Spinal cord (tissue), 10 donors: ENCODE measurements around the gene RNU5D-1. TPM values are rescaled to one million over a fixed set of nuclear protein-coding genes. Genes with fewer than 3 reads are reported as not detected.
"Not testable (repeated sequence)": the region's sequence is repeated elsewhere in the genome, so short reads cannot be mapped to it uniquely, and the experiment has no call there.

Experiments used
- DNase-seq, 6 donors: peaks; one replicate each; pipeline versions ENCODE4 v3.0.0 to v3.0.0-alpha.2; 2013 to 2015; ENCODE audit warnings: low spot score in 6 of 6, low read depth in 4 of 6
- H3K27ac ChIP-seq: one replicate; pipeline ENCODE4 v1.5.1; 2013; ENCODE audit warnings: low read depth, low read length, control low read depth
- H3K27me3 ChIP-seq: one replicate; pipeline ENCODE4 v1.6.1; 2013; ENCODE audit warnings: low read length; ENCODE audit not compliant: control insufficient read depth, insufficient read depth
- H3K36me3 ChIP-seq: one replicate; pipeline ENCODE4 v1.6.1; 2013; ENCODE audit warnings: low read length; ENCODE audit not compliant: control insufficient read depth, insufficient read depth
- H3K4me1 ChIP-seq: one replicate; pipeline ENCODE4 v1.6.1; 2013; ENCODE audit warnings: low read length; ENCODE audit not compliant: control insufficient read depth, insufficient read depth
- H3K4me3 ChIP-seq: one replicate; pipeline ENCODE4 v1.5.1; 2013; ENCODE audit warnings: low read depth, low read length, control low read depth
- H3K9me3 ChIP-seq: one replicate; pipeline ENCODE4 v1.6.1; 2013; ENCODE audit warnings: low read length; ENCODE audit not compliant: control insufficient read depth, insufficient read depth
- whole genome bisulfite sequencing: methylation state at CpG from one replicate; pipeline ENCODE4 v1.1.5; 2013; ENCODE audit warnings: missing lambda C conversion rate; ENCODE audit not compliant: insufficient coverage; 5-methylcytosine and 5-hydroxymethylcytosine counted together
- polyA plus RNA-seq, 2 donors: library from polyadenylated mRNA; unstranded; fragments of 120-200 nt; gene quantifications; one replicate each; pipeline ENCODE4 v1.2.1, GENCODE V29; 2013; ENCODE audit not compliant: insufficient read length in 2 of 2
- total RNA-seq, 2 donors: library from RNA; depleted of rRNA in 1 of 2; stranded (reverse); fragments of 120-200 nt in 1 of 2; fragments of >200 nt in 1 of 2; gene quantifications; one replicate each; pipeline versions ENCODE4 v1.2.3 to v1.2.4, GENCODE V29; 2013 to 2014
- donor health status: healthy.

The RNU5D-1 gene
- total and polyA plus RNA-seq, 4 donors, result not detected

DNA sequence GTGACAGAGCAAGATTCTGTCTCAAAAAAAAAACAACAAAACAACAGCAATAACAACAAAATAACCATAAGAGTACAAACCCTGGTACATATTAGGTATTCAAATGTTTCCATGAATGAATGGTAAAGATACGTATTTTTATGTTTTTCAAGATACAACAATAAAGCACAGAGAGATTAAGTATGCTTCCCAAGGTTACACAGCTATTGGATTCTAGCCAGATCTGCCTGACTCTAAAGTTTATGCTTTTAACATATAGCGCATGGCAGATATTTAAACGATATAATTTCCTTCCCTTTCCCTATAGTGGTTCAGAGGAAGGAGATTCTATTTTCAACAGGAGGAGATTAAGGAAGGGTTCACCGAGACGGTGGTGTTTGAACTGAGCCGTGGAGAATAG lies 25.5 kb downstream of the RNU5D-1 start:
- Histone ChIP-seq H3K4me1 (no peaks in the 10 kb centered on the region), H3K27me3 (no peaks in the 10 kb centered on the region), H3K9me3 (no peaks in the 10 kb centered on the region), H3K4me3 (no peak overlapping the region), H3K36me3 (no peaks in the 10 kb centered on the region), H3K27ac (no peak overlapping the region)
- 94% methylated on average over 3 of the region's 6 CpGs for WGBS
- DNase-seq, result no peak

DNA sequence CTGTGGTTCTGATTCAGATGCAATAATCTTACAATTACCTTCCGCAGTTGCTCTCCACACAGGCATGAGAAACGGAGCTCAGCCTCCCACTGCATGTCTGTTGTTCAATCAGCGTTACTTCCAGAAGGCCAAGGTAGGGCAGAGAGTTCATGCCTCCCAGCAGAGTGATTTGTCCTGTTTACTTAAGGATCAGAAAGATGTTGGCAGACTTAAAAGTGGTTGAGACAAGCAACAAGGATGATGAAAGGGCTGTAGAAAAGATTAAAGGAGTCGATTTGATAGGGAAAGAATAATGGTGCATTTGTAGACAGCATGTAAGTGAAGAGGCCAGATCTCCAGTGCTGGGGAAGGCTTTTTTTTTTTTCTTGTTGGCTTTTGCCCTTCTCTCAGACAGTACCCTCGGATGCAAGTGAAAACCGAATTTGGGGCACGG lies 29.8 kb downstream of the RNU5D-1 start:
- 89% methylated on average over 5 of the region's 7 CpGs for WGBS
- Histone ChIP-seq H3K27ac (no peak overlapping the region), H3K9me3 (no peaks in the 10 kb centered on the region), H3K4me1 (peaks cover 4% of the 10 kb centered on the region), H3K27me3 (no peaks in the 10 kb centered on the region), H3K4me3 (no peak overlapping the region), H3K36me3 (no peaks in the 10 kb centered on the region)
- DNase-seq, result no peak

DNA sequence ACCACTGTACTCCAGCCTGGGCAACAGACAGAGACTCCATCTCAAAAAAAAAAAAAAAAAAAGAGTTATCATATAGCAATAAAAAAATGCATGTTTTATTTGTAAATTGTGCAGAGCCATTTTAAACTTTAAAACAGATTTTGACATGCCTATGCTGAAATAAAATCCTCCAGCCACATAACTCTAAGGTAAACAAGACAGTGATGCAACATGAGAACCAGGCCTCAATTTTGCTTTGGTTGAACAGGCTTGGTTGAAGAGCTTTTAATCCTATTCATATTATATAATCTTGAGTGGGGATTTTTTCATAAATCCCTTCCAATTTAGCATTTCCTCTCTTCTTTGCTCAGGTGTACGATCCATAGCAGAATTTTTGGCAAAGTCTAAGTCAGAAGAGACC lies 30.4 kb downstream of the RNU5D-1 start:
- no CpG with 5 or more reads among the region's 1 CpG for WGBS
- DNase-seq, result no peak
- Histone ChIP-seq H3K4me1 (peaks cover 4% of the 10 kb centered on the region), H3K36me3 (no peaks in the 10 kb centered on the region), H3K27ac (no peak overlapping the region), H3K4me3 (no peak overlapping the region), H3K27me3 (no peaks in the 10 kb centered on the region), H3K9me3 (no peaks in the 10 kb centered on the region)

GRCh38 chr1:44699375-44699774 lies 31.6 kb downstream of the RNU5D-1 start:
- not testable (repeated sequence) for H3K9me3 ChIP-seq, H3K4me1 ChIP-seq, H3K4me3 ChIP-seq, DNase-seq, H3K36me3 ChIP-seq, H3K27me3 ChIP-seq, H3K27ac ChIP-seq
- WGBS, result 100% methylated on average over 3 of the region's 9 CpGs

GRCh38 chr1:44698138-44698537 lies 32.8 kb downstream of the RNU5D-1 start:
- Histone ChIP-seq H3K27ac (no peak overlapping the region), H3K4me1 (peaks cover 4% of the 10 kb centered on the region), H3K4me3 (no peak overlapping the region), H3K36me3 (no peaks in the 10 kb centered on the region), H3K9me3 (no peaks in the 10 kb centered on the region), H3K27me3 (no peaks in the 10 kb centered on the region)
- no peak for DNase-seq
- WGBS, result 100% methylated on average over 1 of the region's 3 CpGs

DNA sequence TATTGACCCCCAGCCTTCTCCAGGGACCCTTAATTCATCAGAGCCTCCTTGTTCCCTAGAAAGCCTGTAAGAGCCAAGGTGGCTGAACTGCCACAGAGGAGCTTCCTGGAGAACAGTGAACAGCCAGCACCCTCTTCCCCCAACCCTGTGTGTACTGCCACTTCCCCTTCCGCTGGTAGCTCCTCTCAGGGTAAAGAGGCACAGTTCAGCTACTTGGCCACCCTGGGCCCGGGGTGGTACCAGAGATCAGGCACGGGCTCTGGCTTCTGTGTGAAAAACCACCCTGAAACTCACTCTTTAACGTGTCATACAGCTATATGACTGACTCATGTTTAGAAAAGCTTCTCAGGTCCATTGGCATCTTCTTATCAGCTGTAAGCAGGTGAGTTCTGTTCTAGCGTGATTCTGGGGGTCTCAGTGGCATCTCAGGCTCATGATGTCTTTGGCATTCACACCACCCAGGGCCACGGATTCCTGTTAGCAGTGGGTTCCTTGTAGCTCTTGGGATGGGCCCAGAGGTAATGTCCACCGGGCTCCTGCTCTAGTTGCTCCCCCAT lies 34.1 kb downstream of the RNU5D-1 start:
- DNase-seq, result no peak
- H3K36me3 ChIP-seq, result no peaks in the 10 kb centered on the region
- H3K4me1 ChIP-seq, result peaks cover 4% of the 10 kb centered on the region
- H3K4me3 ChIP-seq, result no peak overlapping the region
- 86% methylated on average over 5 of the region's 7 CpGs for WGBS
- no peak overlapping the region for H3K27ac ChIP-seq
- no peaks in the 10 kb centered on the region for H3K27me3 ChIP-seq
- no peaks in the 10 kb centered on the region for H3K9me3 ChIP-seq

GRCh38 chr1:44696101-44696500 lies 34.9 kb downstream of the RNU5D-1 start:
- Histone ChIP-seq H3K4me1 (peaks cover 4% of the 10 kb centered on the region), H3K36me3 (no peaks in the 10 kb centered on the region), H3K27me3 (no peaks in the 10 kb centered on the region), H3K27ac (no peak overlapping the region), H3K9me3 (no peaks in the 10 kb centered on the region), H3K4me3 (no peak overlapping the region)
- DNase-seq, result peak in 3 of 6 donors; percentile 40 to 93 (median 51)
- 55% methylated on average over 2 of the region's 3 CpGs for WGBS

GRCh38 chr1:44695671-44696070 lies 35.3 kb downstream of the RNU5D-1 start:
- Histone ChIP-seq H3K27ac (no peak overlapping the region), H3K36me3 (no peaks in the 10 kb centered on the region), H3K4me1 (peaks cover 4% of the 10 kb centered on the region), H3K27me3 (no peaks in the 10 kb centered on the region), H3K4me3 (no peak overlapping the region), H3K9me3 (no peaks in the 10 kb centered on the region)
- no CpG with 5 or more reads among the region's 4 CpGs for WGBS
- DNase-seq, result no peak

DNA sequence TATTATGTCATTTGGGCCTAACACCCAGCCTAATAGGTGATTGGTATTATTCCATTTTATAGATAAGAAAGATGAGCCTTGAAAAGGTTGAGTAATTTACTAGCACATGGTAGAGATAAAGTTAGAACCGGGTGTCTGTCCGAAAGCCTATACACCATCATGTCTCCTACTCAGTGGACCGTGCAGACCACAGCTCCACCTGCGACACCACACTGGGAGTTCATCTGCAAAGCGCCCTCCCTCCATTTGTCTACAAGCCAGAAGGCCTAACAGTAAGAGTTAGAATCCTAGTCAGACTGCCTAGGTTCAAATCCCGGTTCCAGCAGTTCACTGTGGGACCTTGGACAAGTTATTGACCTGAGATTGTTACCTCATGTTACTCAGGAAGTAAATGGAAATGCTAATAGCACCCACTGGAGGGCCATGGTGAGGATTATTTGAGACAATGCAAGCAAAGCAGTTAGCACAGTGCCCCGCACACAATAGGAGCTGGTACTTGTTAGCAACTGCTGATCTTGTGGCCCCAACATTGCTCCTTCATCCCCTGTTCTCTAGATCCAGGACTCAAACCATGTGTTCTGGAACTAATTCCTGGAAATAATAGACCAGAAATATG lies 36.0 kb downstream of the RNU5D-1 start:
- H3K27me3 ChIP-seq, result no peaks in the 10 kb centered on the region
- DNase-seq, result no peak
- WGBS, result 96% methylated on average over 5 of the region's 7 CpGs
- no peak overlapping the region for H3K27ac ChIP-seq
- H3K4me3 ChIP-seq, result no peak overlapping the region
- no peaks in the 10 kb centered on the region for H3K9me3 ChIP-seq
- H3K4me1 ChIP-seq, result peaks cover 4% of the 10 kb centered on the region
- no peaks in the 10 kb centered on the region for H3K36me3 ChIP-seq

GRCh38 chr1:44693900-44694299 lies 37.1 kb downstream of the RNU5D-1 start:
- 100% methylated on average over 1 of the region's 3 CpGs for WGBS

More at GRCh38 chr1:44693900-44694299, 37.1 kb downstream of the RNU5D-1 start:
- Histone ChIP-seq H3K4me1 (peaks cover 4% of the 10 kb centered on the region), H3K4me3 (no peak overlapping the region), H3K27ac (no peak overlapping the region), H3K36me3 (no peaks in the 10 kb centered on the region), H3K27me3 (no peaks in the 10 kb centered on the region), H3K9me3 (no peaks in the 10 kb centered on the region)
- no peak for DNase-seq
